HFF-Myc (cell line): ENCODE data around the gene PRKCE.
A peak's percentile ranks its signal among the peaks of the same experiment; 100 is the strongest.

Source experiments
- DNase-seq: peaks from one replicate; pipeline ENCODE4 v3.0.0-alpha.2; 2011; ENCODE audit warnings: low read depth; ENCODE audit errors: extremely low read depth
- H3K4me3 ChIP-seq: replicated peaks from 2 replicates; pipeline ENCODE4 v1.5.1; 2011; ENCODE audit warnings: low read depth, mild to moderate bottlenecking, control low read depth, low read length
- CTCF ChIP-seq: IDR thresholded peaks from 2 replicates; pipeline ENCODE4 v1.5.1; 2012; ENCODE audit warnings: mild to moderate bottlenecking, low read depth, low read length, control low read depth; ENCODE audit errors: missing control alignments

Gene PRKCE

GRCh38 chr2:46101557-46102220, 450.2 kb downstream of the PRKCE start:
- no peak for DNase-seq
- no peak for TF ChIP-seq CTCF
- no peak overlapping the region for H3K4me3 ChIP-seq

GRCh38 chr2:46106690-46107089, 455.2 kb downstream of the PRKCE start:
- H3K4me3 ChIP-seq, result no peak overlapping the region
- TF ChIP-seq CTCF, result no peak
- DNase-seq, result no peak

- TF ChIP-seq CTCF, result no peak
- H3K4me3 ChIP-seq, result no peak overlapping the region
- no peak for DNase-seq
These were observed 463.5 kb downstream of the PRKCE start for GRCh38 chr2:46114996-46115395.

- no peak for DNase-seq
- TF ChIP-seq CTCF, result no peak
- no peak overlapping the region for H3K4me3 ChIP-seq
These were observed 464.7 kb downstream of the PRKCE start for GRCh38 chr2:46116150-46116549.

GRCh38 chr2:46116553-46116991, 465.1 kb downstream of the PRKCE start:
- no peak overlapping the region for H3K4me3 ChIP-seq
- no peak for DNase-seq
- no peak for TF ChIP-seq CTCF

GRCh38 chr2:46117379-46117778, 465.9 kb downstream of the PRKCE start:
- no peak for TF ChIP-seq CTCF
- H3K4me3 ChIP-seq, result no peak overlapping the region
- DNase-seq, result peak; percentile 37

GRCh38 chr2:46117994-46118393, 466.5 kb downstream of the PRKCE start:
- no peak overlapping the region for H3K4me3 ChIP-seq
- TF ChIP-seq CTCF, result no peak
- DNase-seq, result no peak
